RWPE2 (cell line): ENCODE results near the gene SIGLEC9.

Experiments used
- ATAC-seq: fragments of 200-7000 bp; cut with Tn5 transposase; 3 replicates; pipeline ENCODE4 v1.9.1; 2021; ENCODE audit warnings: low read depth
- DNase-seq: peaks from one replicate; pipeline ENCODE4 v3.0.0-alpha.2; 2020; ENCODE audit warnings: low spot score
- H3K27ac ChIP-seq: fragments of 450-650 bp; 2 replicates; pipeline ENCODE4 v1.5.1; 2017; ENCODE audit warnings: mild to moderate bottlenecking; ENCODE audit not compliant: poor library complexity, severe bottlenecking
- H3K27me3 ChIP-seq: fragments of 250-450 bp; sonication (Bioruptor Pico); 2 replicates; pipeline ENCODE4 v1.5.1; 2021; ENCODE audit warnings: mild to moderate bottlenecking, moderate library complexity; ENCODE audit not compliant: insufficient read depth, poor library complexity, severe bottlenecking
- H3K36me3 ChIP-seq: fragments of 250-450 bp; sonication (Bioruptor Pico); 2 replicates; pipeline ENCODE4 v1.5.1; 2020; ENCODE audit warnings: low read depth, mild to moderate bottlenecking, moderate library complexity
- H3K4me1 ChIP-seq: fragments of 250-450 bp; sonication (Bioruptor Pico); 2 replicates; pipeline ENCODE4 v1.5.1; 2021; ENCODE audit warnings: mild to moderate bottlenecking, moderate library complexity; ENCODE audit not compliant: insufficient read depth, poor library complexity, severe bottlenecking
- H3K4me3 ChIP-seq: fragments of 250-450 bp; sonication (Bioruptor Pico); 2 replicates; pipeline ENCODE4 v1.5.1; 2021; ENCODE audit warnings: mild to moderate bottlenecking, moderate library complexity; ENCODE audit not compliant: severe bottlenecking
- H3K9me3 ChIP-seq: fragments of 250-450 bp; sonication (Bioruptor Pico); 2 replicates; pipeline ENCODE4 v1.5.1; 2021; ENCODE audit warnings: mild to moderate bottlenecking, moderate library complexity; ENCODE audit not compliant: severe bottlenecking
- CTCF ChIP-seq: fragments of 450-650 bp; IDR thresholded peaks from one replicate; pipeline ENCODE4 v1.5.1; 2017; ENCODE audit warnings: mild to moderate bottlenecking, moderate library complexity; ENCODE audit not compliant: poor library complexity, severe bottlenecking

The SIGLEC9 gene

GRCh38 chr19:51091895-51092873 is 32.5 kb upstream of the SIGLEC9 start:
- DNase-seq (no peak), ATAC-seq (no peak)
- no peaks in the 10 kb centered on the region for H3K27me3 ChIP-seq
- H3K4me1 ChIP-seq, result peaks cover 5% of the 10 kb centered on the region
- H3K4me3 ChIP-seq, result no peak overlapping the region
- no peaks in the 10 kb centered on the region for H3K9me3 ChIP-seq
- TF ChIP-seq CTCF, result no peak
- no peak overlapping the region for H3K27ac ChIP-seq
- H3K36me3 ChIP-seq, result no peaks in the 10 kb centered on the region

GRCh38 chr19:51093101-51093500 is 31.6 kb upstream of the SIGLEC9 start:
- no peak for TF ChIP-seq CTCF
- Histone ChIP-seq H3K9me3 (no peaks in the 10 kb centered on the region), H3K27me3 (no peaks in the 10 kb centered on the region), H3K36me3 (no peaks in the 10 kb centered on the region; the same call in 1 of the 2 replicates), H3K4me1 (peaks cover 7% of the 10 kb centered on the region), H3K4me3 (no peak overlapping the region), H3K27ac (no peak overlapping the region)
- no peak for DNase-seq
- no peak for ATAC-seq

- Histone ChIP-seq H3K9me3 (no peaks in the 10 kb centered on the region), H3K4me1 (peaks cover 7% of the 10 kb centered on the region), H3K36me3 (no peaks in the 10 kb centered on the region; the same call in 1 of the 2 replicates), H3K27me3 (no peaks in the 10 kb centered on the region), H3K4me3 (no peak overlapping the region), H3K27ac (no peak overlapping the region)
- ATAC-seq (no peak), DNase-seq (no peak)
- no peak for TF ChIP-seq CTCF
Measured at GRCh38 chr19:51093510-51094345, 31.0 kb upstream of the SIGLEC9 start.

GRCh38 chr19:51094696-51095279 is 29.9 kb upstream of the SIGLEC9 start:
- DNase-seq (no peak), ATAC-seq (no peak)
- peaks cover 7% of the 10 kb centered on the region for H3K4me1 ChIP-seq
- H3K9me3 ChIP-seq, result no peaks in the 10 kb centered on the region
- H3K27me3 ChIP-seq, result no peaks in the 10 kb centered on the region
- H3K27ac ChIP-seq, result no peak overlapping the region
- TF ChIP-seq CTCF, result peak; percentile 67
- no peaks in the 10 kb centered on the region; the same call in 1 of the 2 replicates for H3K36me3 ChIP-seq
- H3K4me3 ChIP-seq, result no peak overlapping the region
